Measurements from ENCODE around the gene PLK3. TPM values are rescaled to one million over a fixed set of nuclear protein-coding genes. Genes with fewer than 3 reads are reported as not detected.

PLK3 gene
- 12.3 and 12.9 TPM in 2 replicates for total RNA-seq

GRCh38 chr1:44799770-44800584 is at the start of gene PLK3:
TSS of gene PLK3 (plus strand) at chr1:44800377. CDS start at chr1:44800464, 87 bp downstream.

GRCh38 chr1:44775078-44775929 is 24.9 kb upstream of the PLK3 start, which contains the start of gene RPS8:
TSS of gene RPS8 (plus strand) at chr1:44775540. CDS start at chr1:44775597, 57 bp downstream.

GRCh38 chr1:44788120-44788860 is 11.9 kb upstream of the PLK3 start, which contains the start of gene BEST4:
TSS of gene BEST4 (minus strand) at chr1:44788170. CDS start at chr1:44787705, 465 bp downstream.

GRCh38 chr1:44806704-44807363 is 6.7 kb downstream of the PLK3 start, which contains the start of gene DYNLT4:
TSS of gene DYNLT4 (minus strand) at chr1:44807351. CDS start at chr1:44806668, 683 bp downstream.

GRCh38 chr1:44808063-44808937 is 8.1 kb downstream of the PLK3 start, which contains the start of gene BTBD19:
TSS of gene BTBD19 (plus strand) at chr1:44808523. CDS start at chr1:44808821, 298 bp downstream.

GRCh38 chr1:44842862-44843655 is 42.9 kb downstream of the PLK3 start, which contains the start of gene PTCH2:
TSS of gene PTCH2 (minus strand) at chr1:44843253. CDS start at chr1:44842932, 321 bp downstream.

Other genes with a start within 250 kb of the PLK3 start
- 9.1 and 10.4 TPM in 2 replicates for gene TMEM53, start 125.9 kb upstream of the PLK3 start, total RNA-seq
- gene ARMH1, start 125.7 kb upstream of the PLK3 start, total RNA-seq: 1.00 and 2.2 TPM in 2 replicates
- gene RNU5D-1, start 69.2 kb upstream of the PLK3 start, total RNA-seq: not detected in 2 replicates
- 2.1 and 2.3 TPM in 2 replicates for gene KIF2C, start 60.5 kb upstream of the PLK3 start, total RNA-seq
- gene RPS8, start 24.8 kb upstream of the PLK3 start, total RNA-seq: 2,450 and 2,499 TPM in 2 replicates
- not detected in 2 replicates for gene BEST4, start 12.2 kb upstream of the PLK3 start, total RNA-seq
- gene DYNLT4, start 7.0 kb downstream of the PLK3 start, total RNA-seq: 4.9 TPM in 1 of 2 replicates, not detected in the other
- gene BTBD19, start 8.1 kb downstream of the PLK3 start, total RNA-seq: 5.1 and 7.8 TPM in 2 replicates
- 0.10 and 1.5 TPM in 2 replicates for gene PTCH2, start 42.9 kb downstream of the PLK3 start, total RNA-seq
- gene EIF2B3, start 186.2 kb downstream of the PLK3 start, total RNA-seq: 16.5 and 18.0 TPM in 2 replicates
- 26.5 and 29.0 TPM in 2 replicates for gene HECTD3, start 210.9 kb downstream of the PLK3 start, total RNA-seq
- gene UROD, start 211.9 kb downstream of the PLK3 start, total RNA-seq: 77.1 and 79.5 TPM in 2 replicates

Data from cardiac ventricle fibroblast (primary cell).